ENCODE measurements around the gene PHF21B. TPM values are rescaled to one million over a fixed set of nuclear protein-coding genes. Genes with fewer than 3 reads are reported as not detected.
A peak's percentile ranks its signal among the peaks of the same experiment; 100 is the strongest.
"Not testable (repeated sequence)": the region's sequence is repeated elsewhere in the genome, so short reads cannot be mapped to it uniquely, and the experiment has no call there.

Gene PHF21B
- total RNA-seq, 1 donor from 2014 or later, result 0.67 TPM

- DNase-seq (ENCODE audit: low spot score), result no peak
- intact Hi-C loops (cut with DNase I), result no loop called here
Measured at GRCh38 chr22:44862981-44863860, 146.6 kb downstream of the PHF21B start.

GRCh38 chr22:44862281-44862680, 147.5 kb downstream of the PHF21B start:
- DNase-seq (ENCODE audit: low spot score), result no peak
- intact Hi-C loops (cut with DNase I), result no loop called here

- intact Hi-C loops (cut with DNase I), result no loop called here
- no peak for DNase-seq (ENCODE audit: low spot score)
Measured at GRCh38 chr22:44861245-44861644, 148.6 kb downstream of the PHF21B start.

GRCh38 chr22:44860311-44860710, 149.5 kb downstream of the PHF21B start:
- intact Hi-C loops (cut with DNase I), result no loop called here
- no peak for DNase-seq (ENCODE audit: low spot score)

- no peak for DNase-seq (ENCODE audit: low spot score)
- intact Hi-C loops (cut with DNase I), result no loop called here
Measured at GRCh38 chr22:44859641-44860040, 150.2 kb downstream of the PHF21B start.

- intact Hi-C loops (cut with DNase I); DNase-seq (ENCODE audit: low spot score): not testable (repeated sequence)
Measured at GRCh38 chr22:44858819-44859218, 151.0 kb downstream of the PHF21B start.

- DNase-seq (ENCODE audit: low spot score), result no peak
- intact Hi-C loops (cut with DNase I), result no loop called here
Measured at GRCh38 chr22:44855855-44856254, 153.9 kb downstream of the PHF21B start.

GRCh38 chr22:44854641-44855040, 155.2 kb downstream of the PHF21B start:
- intact Hi-C loops (cut with DNase I), result not testable (repeated sequence)
- DNase-seq (ENCODE audit: low spot score), result peak; percentile 41

GRCh38 chr22:44850946-44851345, 158.9 kb downstream of the PHF21B start:
- no peak for DNase-seq (ENCODE audit: low spot score)
- intact Hi-C loops (cut with DNase I), result no loop called here

GRCh38 chr22:44848791-44849420, 160.9 kb downstream of the PHF21B start:
- no peak for DNase-seq (ENCODE audit: low spot score)
- intact Hi-C loops (cut with DNase I), result no loop called here

GRCh38 chr22:44848296-44848741, 161.5 kb downstream of the PHF21B start:
- DNase-seq (ENCODE audit: low spot score), result no peak
- intact Hi-C loops (cut with DNase I), result no loop called here

GRCh38 chr22:44847892-44848291, 161.9 kb downstream of the PHF21B start:
- DNase-seq (ENCODE audit: low spot score), result no peak
- intact Hi-C loops (cut with DNase I), result no loop called here

GRCh38 chr22:44847380-44847779, 162.4 kb downstream of the PHF21B start:
- DNase-seq (ENCODE audit: low spot score), result no peak
- intact Hi-C loops (cut with DNase I), result no loop called here

- DNase-seq (ENCODE audit: low spot score), result no peak
- intact Hi-C loops (cut with DNase I), result no loop called here
Measured at GRCh38 chr22:44846726-44847275, 163.0 kb downstream of the PHF21B start.

GRCh38 chr22:44845796-44846720, 163.7 kb downstream of the PHF21B start:
- no peak for DNase-seq (ENCODE audit: low spot score)
- intact Hi-C loops (cut with DNase I), result no loop called here

- intact Hi-C loops (cut with DNase I), result no loop called here
- no peak for DNase-seq (ENCODE audit: low spot score)
Measured at GRCh38 chr22:44845191-44845590, 164.6 kb downstream of the PHF21B start.

GRCh38 chr22:44842417-44842816, 167.4 kb downstream of the PHF21B start:
- intact Hi-C loops (cut with DNase I), result no loop called here
- DNase-seq (ENCODE audit: low spot score), result no peak

- intact Hi-C loops (cut with DNase I), result no loop called here
Measured at GRCh38 chr22:44840611-44841322, 169.0 kb downstream of the PHF21B start.

GRCh38 chr22:44839721-44840120, 170.1 kb downstream of the PHF21B start:
- DNase-seq (ENCODE audit: low spot score), result no peak
- intact Hi-C loops (cut with DNase I), result no loop called here

More at GRCh38 chr22:44840611-44841322, 169.0 kb downstream of the PHF21B start:
- DNase-seq (ENCODE audit: low spot score), result no peak

Data from cardiac septum (tissue), 1 donor.